HG03565 (cell line): ENCODE measurements around the gene BCAS4.
"Not testable (repeated sequence)": the region's sequence is repeated elsewhere in the genome, so short reads cannot be mapped to it uniquely, and the experiment has no call there.

ENCODE experiments used
- ATAC-seq: cut with Tn5 transposase; IDR thresholded peaks from one replicate; pipeline ENCODE4 v1.9.1; 2021; ENCODE audit warnings: mild to moderate bottlenecking, moderate library complexity; ENCODE audit not compliant: unreplicated experiment

The BCAS4 gene, protein sequence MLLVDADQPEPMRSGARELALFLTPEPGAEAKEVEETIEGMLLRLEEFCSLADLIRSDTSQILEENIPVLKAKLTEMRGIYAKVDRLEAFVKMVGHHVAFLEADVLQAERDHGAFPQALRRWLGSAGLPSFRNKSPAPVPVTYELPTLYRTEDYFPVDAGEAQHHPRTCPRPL

DNA sequence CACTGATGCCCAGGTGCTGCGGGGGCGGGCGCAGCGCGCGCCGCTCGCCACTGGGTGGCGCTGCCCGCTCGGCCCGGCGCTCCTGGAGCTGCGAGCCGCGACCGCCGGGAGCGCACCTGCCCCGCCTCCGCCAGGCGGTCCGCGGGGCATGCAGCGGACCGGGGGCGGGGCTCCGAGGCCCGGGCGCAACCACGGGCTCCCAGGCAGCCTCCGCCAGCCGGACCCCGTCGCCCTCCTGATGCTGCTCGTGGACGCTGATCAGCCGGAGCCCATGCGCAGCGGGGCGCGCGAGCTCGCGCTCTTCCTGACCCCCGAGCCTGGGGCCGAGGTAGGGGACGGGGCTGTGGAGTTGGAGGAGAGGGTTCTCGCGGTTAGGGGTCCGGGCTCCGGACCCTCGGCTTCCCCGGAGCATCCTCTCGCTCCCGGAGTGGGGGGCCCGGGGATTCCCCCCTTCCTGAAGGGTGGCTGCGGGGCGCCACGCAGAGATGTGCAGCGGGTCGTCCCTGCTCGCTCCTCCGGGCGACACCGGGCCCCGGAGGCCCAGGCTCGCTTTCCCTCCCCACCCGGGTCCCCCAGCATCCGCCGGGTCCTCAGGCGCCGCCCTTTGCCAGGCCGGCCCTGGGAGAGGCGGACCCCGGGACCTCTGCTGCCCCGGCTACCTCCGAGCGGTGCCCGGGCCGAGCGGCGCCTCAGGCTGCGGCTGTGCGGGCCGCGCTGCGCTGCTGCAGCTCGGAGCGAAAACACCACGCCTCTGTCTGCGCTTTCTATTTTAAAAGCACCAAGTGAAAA is at the start of gene BCAS4:
Gene BCAS4, plus strand, starts transcription at position 216 of the 789 bp plus-strand sequence. Its CDS starts 23 bp downstream, at position 239.
- peak; percentile 46 for ATAC-seq

DNA sequence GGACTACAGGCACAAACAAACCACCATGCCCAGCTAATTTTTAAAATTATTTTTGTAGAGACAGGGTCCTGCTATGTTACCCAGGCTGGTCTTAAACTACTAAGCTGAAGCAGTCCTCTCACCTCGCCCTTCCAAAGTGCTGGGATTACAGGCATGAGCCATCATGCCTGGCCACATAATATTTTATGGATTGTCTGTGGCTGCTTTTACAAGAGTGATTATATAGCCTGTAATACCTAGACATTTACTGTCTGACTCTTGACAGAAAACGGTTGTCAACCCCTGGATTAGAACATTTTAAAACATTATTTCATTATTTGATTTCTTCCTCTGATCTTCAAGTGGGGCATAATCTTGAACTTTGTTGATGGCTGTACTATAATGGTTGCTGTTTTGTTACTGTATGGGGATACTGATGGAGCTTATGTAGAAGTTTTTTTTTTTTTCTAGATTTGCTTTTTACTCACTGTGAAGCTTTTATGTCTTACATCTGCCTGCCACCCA is 49.2 kb upstream of the BCAS4 start:
- no peak for ATAC-seq

DNA sequence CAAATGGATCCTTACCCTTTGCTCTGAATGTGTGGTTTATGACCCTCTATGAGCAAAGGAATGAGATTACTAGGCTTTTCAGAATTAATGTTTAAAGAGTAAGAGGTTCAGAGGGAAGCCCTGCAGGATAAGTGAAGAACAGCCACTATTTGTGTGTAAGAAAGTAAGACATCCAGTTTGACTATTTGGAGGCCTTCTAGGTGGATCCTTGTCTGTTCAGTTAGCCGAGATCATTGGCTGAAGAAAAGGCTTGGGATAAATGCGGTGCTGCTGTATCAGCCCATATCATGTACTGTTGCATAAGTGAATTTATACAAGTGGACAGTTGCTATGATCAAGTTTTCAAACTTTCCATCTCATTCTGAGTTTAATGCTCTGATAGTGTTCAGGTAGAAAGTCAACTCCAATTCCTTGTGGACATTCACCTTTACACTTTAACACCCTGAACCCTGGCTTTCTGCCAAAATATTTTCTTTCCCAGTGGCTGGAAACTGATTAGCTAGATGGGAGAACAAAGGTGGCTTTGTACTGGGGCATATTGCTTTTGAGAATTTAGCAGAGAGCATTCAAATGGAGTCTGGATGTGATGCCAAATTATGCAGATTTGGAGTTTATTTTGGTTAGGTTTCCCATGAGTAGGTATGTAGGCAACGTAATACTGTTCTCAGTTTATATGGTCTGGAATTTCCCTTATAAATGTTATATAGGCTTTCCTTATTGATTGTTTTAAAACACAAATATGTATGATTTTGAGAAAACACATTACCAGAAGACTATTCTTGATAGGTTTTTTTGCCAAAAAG is 48.5 kb upstream of the BCAS4 start:
- ATAC-seq: no peak

DNA sequence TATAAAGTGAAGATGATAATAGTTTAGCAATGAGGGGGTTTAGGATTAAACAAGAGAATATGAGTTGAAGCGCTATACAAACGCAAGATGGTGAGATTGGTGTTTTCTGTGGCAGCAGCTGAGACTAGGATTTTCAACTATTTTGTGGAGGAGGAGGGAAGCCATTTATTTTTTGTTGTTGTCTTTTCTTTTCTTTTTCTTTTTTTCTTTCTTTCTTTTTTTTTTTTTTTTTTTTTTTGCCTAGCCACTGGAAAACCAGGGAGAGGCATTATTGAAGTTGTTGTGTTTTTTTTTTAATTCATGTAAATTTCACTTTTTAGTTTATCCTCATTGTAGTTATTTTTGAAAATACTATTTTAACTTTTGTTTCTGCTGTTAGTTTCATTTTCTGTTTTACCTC is 47.6 kb upstream of the BCAS4 start:
- no peak for ATAC-seq

DNA sequence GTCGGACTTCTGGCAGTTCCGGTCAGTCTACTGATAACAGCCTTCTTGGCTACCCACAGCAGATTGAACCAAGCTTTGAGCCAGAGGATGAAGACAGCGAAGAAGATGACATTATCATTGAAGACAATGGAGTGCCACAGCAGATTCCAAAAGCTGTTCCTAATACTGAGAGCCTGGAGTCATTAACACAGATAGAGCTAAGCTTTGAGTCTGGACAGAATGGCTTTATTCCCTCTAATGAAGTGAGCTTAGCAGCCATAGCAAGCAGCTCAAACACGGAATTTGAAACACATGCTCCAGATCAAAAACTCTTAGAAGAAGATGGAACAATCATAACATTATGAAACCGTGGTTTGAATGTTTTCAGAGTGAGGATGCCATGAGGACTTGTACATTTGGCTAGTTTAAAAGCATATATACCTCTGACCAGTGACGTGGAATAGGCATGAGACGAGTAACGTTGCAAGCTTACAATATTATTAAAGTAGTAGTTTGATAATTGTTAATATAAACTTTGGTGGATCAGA is 44.7 kb upstream of the BCAS4 start:
- no peak for ATAC-seq

DNA sequence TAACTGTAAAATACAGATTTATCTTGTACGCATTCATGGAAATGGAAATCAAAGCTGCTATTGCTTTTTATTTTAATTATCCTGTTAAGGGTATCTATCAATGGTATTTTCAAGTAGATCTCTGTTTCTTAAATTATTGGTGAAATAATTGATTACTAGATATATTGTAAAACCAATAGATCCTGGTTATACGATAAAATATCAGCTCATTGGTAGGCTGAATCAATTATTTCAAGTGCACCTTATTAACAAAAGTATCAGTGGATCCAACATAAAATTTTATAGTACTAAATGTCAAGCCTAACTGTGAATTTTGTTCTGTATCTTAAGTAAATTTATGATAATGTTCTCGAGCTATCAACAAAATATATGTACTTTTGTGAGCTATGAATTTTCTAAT is 41.7 kb upstream of the BCAS4 start:
- ATAC-seq: no peak

DNA sequence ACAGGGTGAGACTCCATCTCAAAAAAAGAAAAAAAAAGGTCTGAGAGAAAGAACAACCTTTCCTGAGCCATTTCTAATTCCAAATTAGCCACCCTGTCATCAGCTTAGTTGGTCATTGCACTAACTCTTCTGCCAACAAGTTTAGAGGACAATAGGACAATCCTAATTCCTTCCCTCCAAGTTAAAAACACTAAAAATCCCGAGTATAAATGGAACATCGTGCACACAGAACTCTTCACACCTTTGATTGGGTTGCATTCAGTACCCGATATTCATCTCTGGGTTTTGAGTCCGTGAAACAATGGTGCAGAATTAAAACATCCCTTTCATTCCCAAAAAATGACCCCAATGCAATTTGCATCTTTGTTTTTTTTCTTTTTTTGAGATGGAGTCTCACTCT is 40.4 kb upstream of the BCAS4 start:
- no peak for ATAC-seq

DNA sequence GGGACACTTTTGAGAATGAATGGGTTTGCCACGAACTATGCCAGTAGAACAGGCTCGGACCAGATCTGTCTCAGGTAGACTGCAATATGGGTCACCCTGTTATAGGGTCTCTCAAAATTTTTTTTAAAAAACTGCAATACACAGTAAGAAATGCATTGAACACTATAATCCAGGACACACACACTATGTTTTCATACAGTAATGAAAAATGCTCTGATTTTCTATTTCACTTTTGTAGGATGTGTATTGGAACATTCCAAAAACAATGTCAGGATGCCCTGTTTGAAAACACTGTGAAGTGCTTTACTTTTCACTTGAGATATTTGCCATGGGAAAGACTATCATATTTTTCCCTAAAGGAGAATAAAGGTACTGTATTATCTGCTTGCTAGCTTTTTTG is 38.4 kb upstream of the BCAS4 start:
- ATAC-seq: no peak

DNA sequence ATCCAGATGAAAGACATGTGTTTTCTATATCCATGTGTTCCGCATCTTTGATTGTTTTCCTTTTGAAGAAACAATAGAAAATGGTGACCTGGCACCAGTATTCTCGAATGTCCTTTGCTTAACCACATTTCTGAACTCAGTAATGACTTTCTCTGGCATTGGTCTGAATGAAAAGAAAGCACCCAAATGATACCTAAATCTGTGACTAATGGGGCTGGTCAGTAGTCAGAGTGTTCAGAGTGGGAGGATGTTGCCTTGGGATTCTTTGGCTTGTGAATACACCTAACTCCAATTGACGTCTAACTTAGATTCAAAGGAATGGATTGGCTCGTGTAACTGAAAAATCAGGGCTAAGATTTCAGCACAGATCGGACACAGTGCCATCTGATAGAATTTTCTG is 36.4 kb upstream of the BCAS4 start:
- no peak for ATAC-seq

DNA sequence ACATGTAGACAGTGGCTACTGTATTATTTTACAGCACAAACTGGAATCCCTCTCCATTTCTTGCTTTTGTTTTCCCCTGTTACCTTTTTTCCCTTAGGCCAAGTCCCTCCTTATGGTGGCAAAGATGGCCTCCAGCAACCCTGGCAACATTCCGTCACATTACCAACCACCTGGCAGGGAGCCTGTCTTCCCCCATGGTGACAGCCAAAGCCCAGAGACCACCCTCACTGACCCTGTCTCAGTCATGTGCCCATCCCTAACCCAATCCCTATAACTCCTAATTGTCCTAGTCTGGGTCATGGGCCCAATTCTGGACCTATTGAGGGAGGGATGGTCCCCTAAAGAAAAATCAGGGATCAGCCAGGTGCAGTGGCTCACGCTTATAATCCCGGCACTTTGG is 35.9 kb upstream of the BCAS4 start:
- no peak for ATAC-seq

DNA sequence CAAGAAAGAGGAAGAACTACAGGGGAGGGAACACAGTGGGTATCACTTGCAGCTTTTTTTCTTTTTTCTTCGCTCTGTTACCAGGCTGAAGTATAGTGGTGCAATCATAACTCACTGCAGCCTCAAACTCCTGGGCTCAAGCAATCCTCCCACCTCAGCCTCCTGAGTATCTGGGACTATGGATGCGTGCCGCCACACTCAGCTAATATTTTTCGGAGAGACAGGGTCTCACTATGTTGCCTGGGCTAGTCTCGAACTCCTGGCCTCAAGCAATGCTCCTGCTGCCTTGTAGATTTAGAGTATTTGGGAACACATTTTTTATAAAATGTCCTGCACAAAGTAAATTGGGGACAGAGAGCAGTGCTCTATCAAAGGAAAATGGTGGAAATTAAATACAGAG is 35.2 kb upstream of the BCAS4 start:
- no peak for ATAC-seq

DNA sequence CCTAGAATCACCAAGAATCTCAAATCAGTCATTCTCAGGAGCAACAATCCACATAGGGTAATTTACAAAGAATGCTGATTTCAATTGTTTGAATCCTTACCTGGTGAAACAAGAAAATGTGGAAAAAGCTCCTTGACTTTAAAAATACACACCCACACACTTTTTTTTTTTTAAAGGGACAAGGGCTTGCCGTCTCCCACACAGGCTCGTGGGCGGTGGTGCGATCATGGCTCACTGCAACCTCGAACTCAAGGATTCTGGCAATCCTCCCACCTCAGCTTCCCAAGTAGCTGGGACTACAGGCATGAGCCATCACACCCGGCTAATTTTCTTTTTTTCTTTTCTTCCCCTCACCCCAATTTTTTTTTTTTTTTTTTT is 32.8 kb upstream of the BCAS4 start:
- ATAC-seq: no peak

DNA sequence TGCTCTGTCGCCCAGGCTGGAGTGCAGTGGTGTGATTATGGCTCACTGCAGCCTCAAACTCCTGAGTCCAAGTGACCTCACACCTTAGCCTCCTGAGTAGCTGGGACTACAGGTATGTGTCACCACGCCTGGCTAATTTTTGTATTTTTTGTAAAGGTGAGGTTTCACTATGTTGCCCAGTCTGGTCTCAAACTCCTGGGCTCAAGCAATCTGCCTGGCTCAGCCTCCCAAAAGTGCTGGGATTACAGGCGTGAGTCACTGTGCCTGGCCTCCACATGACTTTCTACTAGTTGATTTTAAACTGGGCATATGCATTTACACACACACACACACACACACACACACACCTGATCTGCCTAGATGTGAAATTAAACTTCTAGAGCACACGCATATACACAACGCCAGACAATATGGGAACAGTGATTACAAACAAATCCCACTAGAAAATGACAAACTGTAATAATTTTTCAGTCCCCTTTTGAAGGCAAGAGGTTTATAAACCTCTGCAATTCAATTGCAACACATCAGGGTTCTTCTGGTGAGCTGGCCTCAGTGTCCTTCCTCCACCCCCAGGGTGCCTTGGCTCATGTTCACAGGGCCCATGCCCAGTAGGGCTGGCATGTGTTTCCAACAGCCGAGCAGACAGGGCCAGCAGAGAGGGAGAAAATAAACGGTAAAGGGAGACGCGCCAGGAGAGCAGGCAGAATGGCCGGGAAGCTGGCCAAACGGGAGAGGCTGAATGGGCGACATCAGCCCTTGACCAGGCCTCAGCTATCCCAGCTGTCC is 32.2 kb upstream of the BCAS4 start:
- ATAC-seq: no peak

DNA sequence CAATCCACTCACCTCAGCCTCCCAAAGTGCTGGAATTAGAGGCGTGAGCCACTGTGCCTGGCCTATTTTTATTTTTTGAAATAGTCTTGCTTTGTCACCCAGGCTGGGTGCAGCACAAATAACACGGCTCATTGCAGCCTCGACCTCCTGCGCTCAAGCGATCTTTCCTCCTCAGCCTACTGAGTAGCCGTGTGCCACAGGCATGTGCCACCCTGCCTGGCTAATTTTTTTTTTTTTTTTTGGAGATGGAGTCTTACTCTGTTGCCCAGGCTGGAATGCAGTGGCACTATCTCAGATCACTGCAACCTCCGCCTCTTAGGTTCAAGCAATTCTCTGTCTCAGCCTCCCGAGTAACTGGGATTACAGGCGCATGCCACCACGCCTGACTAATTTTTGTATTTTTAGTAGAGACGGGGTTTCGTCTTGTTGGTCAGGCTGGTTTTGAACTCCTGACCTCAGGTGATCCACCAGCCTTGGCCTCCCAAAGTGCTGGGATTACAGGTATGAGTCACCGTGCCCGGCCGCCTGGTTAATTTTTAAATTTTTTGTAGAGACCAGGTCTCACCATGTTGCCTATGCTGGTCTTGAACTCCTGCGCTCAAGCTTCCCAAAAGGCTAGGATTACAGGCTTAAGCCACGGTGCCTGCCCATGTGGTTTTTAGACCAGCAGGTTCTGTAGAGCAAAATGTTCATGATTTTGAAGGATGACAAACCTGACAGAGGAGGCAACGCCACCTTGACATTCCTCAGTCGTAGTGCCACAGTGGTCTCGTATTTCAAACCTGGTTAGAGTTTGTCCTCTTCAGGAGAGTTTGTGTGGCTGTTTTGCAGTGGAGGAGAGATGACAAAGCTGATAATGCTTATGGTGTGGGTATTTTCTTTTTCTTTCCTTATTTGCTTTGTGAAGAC is 31.1 kb upstream of the BCAS4 start:
- ATAC-seq: not testable (repeated sequence)

DNA sequence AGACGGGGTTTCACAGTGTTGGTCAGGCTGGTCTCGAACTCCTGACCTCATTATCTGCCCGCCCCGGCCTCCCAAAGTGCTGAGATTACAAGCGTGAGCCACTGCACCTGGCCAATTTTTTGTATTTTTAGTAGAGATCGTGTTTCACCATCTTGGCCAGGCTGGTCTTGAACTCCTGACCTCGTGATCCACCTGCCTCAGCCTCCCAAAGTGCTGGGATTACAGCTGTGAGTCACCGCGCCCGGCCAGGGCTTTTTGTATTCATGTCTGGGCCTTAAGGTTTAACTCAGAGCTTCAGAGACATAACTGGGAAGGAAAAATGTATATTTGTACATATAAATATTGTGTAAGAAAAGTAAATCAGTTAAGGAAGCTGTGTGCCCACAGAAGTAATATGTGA is 29.6 kb upstream of the BCAS4 start:
- not testable (repeated sequence) for ATAC-seq

DNA sequence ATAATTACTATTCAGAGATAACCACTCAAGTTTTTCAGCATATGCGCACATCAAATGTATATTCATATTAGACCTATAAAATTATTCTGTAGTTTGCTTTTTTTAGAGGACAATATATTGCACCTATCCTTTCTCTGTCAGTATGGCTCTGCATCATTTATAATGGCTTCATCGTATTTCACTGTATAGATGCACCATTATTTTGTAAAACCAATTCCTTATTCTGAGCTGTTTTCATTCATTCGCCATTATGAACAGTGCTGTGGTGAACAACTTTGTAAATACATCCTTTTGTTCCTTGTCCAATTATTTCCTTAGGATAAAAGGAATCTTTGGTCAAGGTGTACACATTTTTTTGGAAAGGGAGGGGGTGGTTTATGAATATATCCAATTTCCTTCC is 29.2 kb upstream of the BCAS4 start:
- ATAC-seq: no peak

DNA sequence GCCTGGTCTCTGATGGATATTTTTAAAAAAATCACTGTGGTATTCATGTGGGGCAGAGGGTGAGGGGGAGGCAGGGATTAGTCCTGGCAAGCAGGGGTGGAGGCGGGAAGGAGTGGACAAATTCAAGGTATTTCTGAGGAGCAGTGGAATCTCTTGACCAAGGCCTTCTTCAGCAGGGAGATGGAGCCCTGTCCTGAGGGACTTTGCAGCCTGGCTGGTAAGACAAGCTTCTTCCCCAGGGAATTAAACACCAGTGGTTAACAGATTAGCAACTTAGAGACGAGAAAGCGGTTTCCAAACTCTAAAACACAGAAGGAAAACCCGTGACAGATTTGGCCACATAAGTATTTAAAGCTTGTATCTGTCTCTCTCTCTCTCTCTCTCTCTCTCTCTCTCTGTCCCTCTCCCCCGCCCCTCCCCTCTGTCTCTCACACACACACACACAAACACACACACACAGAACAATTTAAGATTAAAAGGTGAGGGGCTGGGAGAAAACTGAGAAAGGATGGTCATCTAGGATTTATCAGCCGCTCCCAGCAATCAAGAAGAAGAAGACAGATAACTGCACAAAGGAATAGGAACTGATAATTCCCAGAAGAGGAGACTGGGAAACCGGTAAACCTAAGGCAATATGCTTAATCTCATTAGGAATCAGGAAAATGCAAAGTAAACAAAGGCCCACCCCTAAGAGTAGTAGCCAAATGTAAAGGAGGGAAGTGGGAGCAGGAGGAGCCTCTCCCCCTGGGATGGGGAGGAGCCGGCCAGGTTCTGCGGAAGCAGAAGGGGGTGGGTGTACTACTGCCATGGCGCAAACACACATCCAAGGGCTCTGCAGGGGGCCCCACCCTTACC is 27.7 kb upstream of the BCAS4 start:
- not testable (repeated sequence) for ATAC-seq

DNA sequence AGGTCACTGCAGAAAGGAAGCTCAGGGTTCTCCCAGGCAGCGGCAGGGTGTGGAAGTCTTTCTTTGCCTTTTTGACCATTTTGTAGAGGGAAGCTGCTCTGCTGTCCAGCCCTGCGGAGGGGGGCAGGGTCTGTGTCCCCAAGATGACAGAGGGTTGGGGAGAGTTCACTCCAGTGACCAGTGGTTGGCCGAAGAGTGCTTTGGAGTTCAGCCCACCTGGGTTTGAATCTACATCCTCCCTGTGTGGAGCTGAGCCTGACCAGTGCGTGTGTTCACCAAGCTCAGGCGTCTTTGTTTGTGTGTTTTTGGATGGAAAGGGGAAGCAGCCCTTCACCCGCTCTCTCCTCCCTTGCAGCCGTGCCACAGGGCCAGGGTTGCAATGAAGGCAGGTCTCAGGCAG is 25.9 kb upstream of the BCAS4 start:
- not testable (repeated sequence) for ATAC-seq
